Neural crest cell (in vitro differentiated cells): ENCODE data around the gene KCNK3. TPM values are rescaled to one million over a fixed set of nuclear protein-coding genes. Genes with fewer than 3 reads are reported as not detected.

Experiments
- DNase-seq: peaks from one replicate; pipeline ENCODE4 v3.0.0; 2021; ENCODE audit warnings: low read depth, mixed read lengths, low spot score
- H3K27ac Mint-ChIP-seq: one replicate; pipeline ENCODE4 v1.8.0; 2021; ENCODE audit warnings: mild to moderate bottlenecking, mixed read lengths; ENCODE audit not compliant: unreplicated experiment
- H3K27me3 Mint-ChIP-seq: 2 replicates; pipeline ENCODE4 v1.8.0; 2021; ENCODE audit warnings: low read depth, mild to moderate bottlenecking, mixed read lengths
- H3K36me3 Mint-ChIP-seq: 2 replicates; pipeline ENCODE4 v1.8.0; 2021; ENCODE audit warnings: low read depth, mild to moderate bottlenecking, mixed read lengths
- H3K4me1 Mint-ChIP-seq: 2 replicates; pipeline ENCODE4 v1.8.0; 2021; ENCODE audit warnings: mixed read lengths
- H3K4me3 Mint-ChIP-seq: one replicate; pipeline ENCODE4 v1.8.0; 2021; ENCODE audit warnings: mild to moderate bottlenecking, mixed read lengths
- H3K9me3 Mint-ChIP-seq: 2 replicates; pipeline ENCODE4 v1.8.0; 2021; ENCODE audit warnings: mixed read lengths
- total RNA-seq: library from RNA; stranded (reverse); gene quantifications from 2 replicates; pipeline ENCODE4 v1.2.1, GENCODE V29; 2021
- TF ChIP-seq, protein P1 (sequence below): fragments of 200-600 bp; sonication (generic); conservative IDR thresholded peaks from 2 replicates; pipeline ENCODE4 v1.5.0; 2021; ENCODE audit warnings: antibody characterized with exemption, mild to moderate bottlenecking

The KCNK3 gene
- total RNA-seq, 1 donor from 2014 or later, result 0.58 TPM

- TF ChIP-seq, protein P1, sequence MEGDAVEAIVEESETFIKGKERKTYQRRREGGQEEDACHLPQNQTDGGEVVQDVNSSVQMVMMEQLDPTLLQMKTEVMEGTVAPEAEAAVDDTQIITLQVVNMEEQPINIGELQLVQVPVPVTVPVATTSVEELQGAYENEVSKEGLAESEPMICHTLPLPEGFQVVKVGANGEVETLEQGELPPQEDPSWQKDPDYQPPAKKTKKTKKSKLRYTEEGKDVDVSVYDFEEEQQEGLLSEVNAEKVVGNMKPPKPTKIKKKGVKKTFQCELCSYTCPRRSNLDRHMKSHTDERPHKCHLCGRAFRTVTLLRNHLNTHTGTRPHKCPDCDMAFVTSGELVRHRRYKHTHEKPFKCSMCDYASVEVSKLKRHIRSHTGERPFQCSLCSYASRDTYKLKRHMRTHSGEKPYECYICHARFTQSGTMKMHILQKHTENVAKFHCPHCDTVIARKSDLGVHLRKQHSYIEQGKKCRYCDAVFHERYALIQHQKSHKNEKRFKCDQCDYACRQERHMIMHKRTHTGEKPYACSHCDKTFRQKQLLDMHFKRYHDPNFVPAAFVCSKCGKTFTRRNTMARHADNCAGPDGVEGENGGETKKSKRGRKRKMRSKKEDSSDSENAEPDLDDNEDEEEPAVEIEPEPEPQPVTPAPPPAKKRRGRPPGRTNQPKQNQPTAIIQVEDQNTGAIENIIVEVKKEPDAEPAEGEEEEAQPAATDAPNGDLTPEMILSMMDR, result no peak
- Mint-ChIP-seq H3K9me3 (peaks cover 7% of the 10 kb centered on the region), H3K4me1 (no peaks in the 10 kb centered on the region), H3K27me3 (peaks cover 19% of the 10 kb centered on the region), H3K27ac (no peak overlapping the region), H3K36me3 (no peaks in the 10 kb centered on the region), H3K4me3 (no peak overlapping the region)
- DNase-seq, result no peak
These were observed 19.6 kb upstream of the KCNK3 start for GRCh38 chr2:26672818-26673393.

DNA sequence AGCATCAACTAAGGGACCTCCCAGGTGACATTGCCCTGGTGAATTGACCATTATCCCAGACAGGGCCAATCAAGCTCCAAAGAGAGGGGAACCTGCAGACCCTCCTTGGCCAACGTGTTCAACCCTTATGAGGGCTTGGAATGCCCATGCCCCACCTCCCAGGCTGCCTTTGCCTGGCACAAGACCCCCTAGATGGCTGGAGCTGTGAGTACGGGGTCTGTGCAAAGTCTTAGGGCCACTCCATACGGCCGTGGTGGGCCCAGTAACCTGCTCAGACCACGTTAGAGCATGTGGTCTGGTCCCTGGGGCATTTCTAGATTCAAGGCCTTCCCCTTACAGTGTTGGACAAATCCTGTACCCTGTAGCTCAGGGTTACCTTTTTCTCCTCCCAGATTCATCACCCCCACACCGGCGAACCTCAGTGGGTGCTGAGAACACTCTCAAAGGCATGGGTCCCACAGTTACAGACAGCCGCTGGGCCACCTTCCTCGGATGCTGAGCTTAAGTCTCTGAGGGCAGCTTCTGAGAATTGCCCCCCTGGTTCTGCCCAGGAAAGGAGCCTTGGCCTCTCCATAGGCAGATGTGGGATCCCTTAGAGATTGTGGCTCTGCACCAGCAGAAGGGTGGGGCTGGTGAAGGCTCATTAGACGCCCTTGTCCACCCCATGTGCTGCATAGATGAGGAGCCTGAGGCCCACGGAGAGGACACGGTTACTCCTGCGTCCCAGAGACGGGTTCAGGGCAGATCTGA is 18.3 kb upstream of the KCNK3 start:
- Mint-ChIP-seq H3K27me3 (peaks cover 25% of the 10 kb centered on the region), H3K4me3 (no peak overlapping the region), H3K36me3 (no peaks in the 10 kb centered on the region), H3K27ac (no peak overlapping the region), H3K4me1 (no peaks in the 10 kb centered on the region), H3K9me3 (peaks cover 10% of the 10 kb centered on the region)
- TF ChIP-seq, protein P1, result no peak
- no peak for DNase-seq

DNA sequence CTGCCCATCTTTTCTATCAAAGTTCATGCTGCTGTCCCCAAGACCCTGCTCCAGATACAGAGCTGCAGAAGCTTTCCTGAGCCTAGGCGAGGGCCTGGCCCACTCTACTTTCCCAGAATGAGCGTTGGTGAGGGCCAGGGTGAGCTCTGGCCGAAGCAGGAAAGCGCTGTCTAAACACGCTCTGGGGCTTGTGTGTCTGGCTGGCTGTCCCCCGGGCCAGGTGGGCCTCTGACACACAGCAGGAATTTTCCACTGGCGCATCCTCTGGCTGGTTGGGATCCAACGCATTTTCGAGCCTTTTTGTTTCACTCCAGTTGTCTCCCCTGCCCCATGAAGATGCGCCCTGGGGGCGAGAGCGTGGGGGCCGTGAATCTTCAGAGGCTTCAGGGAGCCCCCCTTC is 17.8 kb upstream of the KCNK3 start:
- no peak for DNase-seq
- Mint-ChIP-seq H3K4me3 (no peak overlapping the region), H3K4me1 (no peaks in the 10 kb centered on the region), H3K27ac (no peak overlapping the region), H3K36me3 (no peaks in the 10 kb centered on the region), H3K9me3 (peaks cover 10% of the 10 kb centered on the region), H3K27me3 (peaks cover 24% of the 10 kb centered on the region)
- TF ChIP-seq, protein P1, result no peak

GRCh38 chr2:26675651-26676255 is 16.8 kb upstream of the KCNK3 start:
- peaks cover 10% of the 10 kb centered on the region for H3K9me3 Mint-ChIP-seq
- TF ChIP-seq, protein P1, result no peak
- peaks cover 15% of the 10 kb centered on the region for H3K27me3 Mint-ChIP-seq
- no peaks in the 10 kb centered on the region for H3K4me1 Mint-ChIP-seq
- no peak overlapping the region for H3K27ac Mint-ChIP-seq
- H3K36me3 Mint-ChIP-seq, result no peaks in the 10 kb centered on the region
- no peak overlapping the region for H3K4me3 Mint-ChIP-seq
- DNase-seq, result no peak

GRCh38 chr2:26678035-26678434 is 14.5 kb upstream of the KCNK3 start:
- no peaks in the 10 kb centered on the region for H3K4me1 Mint-ChIP-seq
- no peak for DNase-seq
- TF ChIP-seq, protein P1, result no peak
- no peaks in the 10 kb centered on the region for H3K36me3 Mint-ChIP-seq
- no peak overlapping the region for H3K27ac Mint-ChIP-seq
- peaks cover 14% of the 10 kb centered on the region for H3K27me3 Mint-ChIP-seq
- H3K9me3 Mint-ChIP-seq, result peaks cover 10% of the 10 kb centered on the region
- H3K4me3 Mint-ChIP-seq, result no peak overlapping the region
